Glutamatergic neuron (in vitro differentiated cells): Measurements from ENCODE around the gene FGR. TPM values are rescaled to one million over a fixed set of nuclear protein-coding genes. Genes with fewer than 3 reads are reported as not detected.

ENCODE experiments used
- DNase-seq: peaks from one replicate; pipeline ENCODE4 v3.0.0; 2022
- H3K27ac Mint-ChIP-seq: one replicate; pipeline ENCODE4 v1.8.0; 2020; ENCODE audit warnings: mild to moderate bottlenecking, mixed read lengths, inconsistent platforms; ENCODE audit not compliant: unreplicated experiment
- H3K27me3 Mint-ChIP-seq: one replicate; pipeline ENCODE4 v1.8.0; 2020; ENCODE audit warnings: mild to moderate bottlenecking, moderate library complexity, mixed read lengths, inconsistent platforms; ENCODE audit not compliant: unreplicated experiment
- H3K36me3 Mint-ChIP-seq: one replicate; pipeline ENCODE4 v1.8.0; 2020; ENCODE audit warnings: mild to moderate bottlenecking, mixed read lengths, inconsistent platforms; ENCODE audit not compliant: unreplicated experiment
- H3K4me1 Mint-ChIP-seq: one replicate; pipeline ENCODE4 v1.8.0; 2020; ENCODE audit warnings: mild to moderate bottlenecking, low read depth, mixed read lengths, inconsistent platforms; ENCODE audit not compliant: unreplicated experiment
- H3K4me3 Mint-ChIP-seq: one replicate; pipeline ENCODE4 v1.8.0; 2020; ENCODE audit warnings: mild to moderate bottlenecking, mixed read lengths, inconsistent platforms; ENCODE audit not compliant: unreplicated experiment
- H3K9me3 Mint-ChIP-seq: one replicate; pipeline ENCODE4 v1.8.0; 2020; ENCODE audit warnings: mild to moderate bottlenecking, moderate library complexity, mixed read lengths, inconsistent platforms; ENCODE audit not compliant: unreplicated experiment
- CTCF ChIP-seq: fragments of 200-600 bp; sonication (generic); IDR thresholded peaks from one replicate; pipeline ENCODE4 v1.5.0; 2021; ENCODE audit not compliant: partially characterized antibody, unreplicated experiment
- total RNA-seq: library from RNA; stranded (reverse); fragmentation: NEBNext Ultra II Directional; extraction: Animal tissue kit (Norgen Biotek cat#: 25700); gene quantifications from one replicate; pipeline ENCODE4 v1.2.1, GENCODE V29; 2021; ENCODE audit not compliant: unreplicated experiment

FGR gene
- total RNA-seq, 1 donor from 2014 or later = not detected

GRCh38 chr1:27603309-27603680 lies 31.7 kb downstream of the FGR start:
- Mint-ChIP-seq H3K36me3 (no peaks in the 10 kb centered on the region), H3K4me3 (peak overlapping the region; percentile 52), H3K27me3 (peaks cover 15% of the 10 kb centered on the region), H3K4me1 (peaks cover 49% of the 10 kb centered on the region), H3K9me3 (peaks cover 4% of the 10 kb centered on the region), H3K27ac (peak overlapping the region; percentile 96)
- peak; percentile 57 for DNase-seq
- no peak for TF ChIP-seq CTCF

GRCh38 chr1:27602462-27603308 lies 32.3 kb downstream of the FGR start:
- peaks cover 19% of the 10 kb centered on the region for H3K27me3 Mint-ChIP-seq
- peak; percentile 57 for DNase-seq
- H3K4me1 Mint-ChIP-seq = peaks cover 51% of the 10 kb centered on the region
- H3K36me3 Mint-ChIP-seq = no peaks in the 10 kb centered on the region
- no peak for TF ChIP-seq CTCF
- peak overlapping the region; percentile 90 for H3K27ac Mint-ChIP-seq
- H3K9me3 Mint-ChIP-seq = peaks cover 6% of the 10 kb centered on the region
- peak overlapping the region; percentile 91 for H3K4me3 Mint-ChIP-seq

GRCh38 chr1:27601771-27602461 lies 33.1 kb downstream of the FGR start:
- Mint-ChIP-seq H3K27ac (peak overlapping the region; percentile 91), H3K27me3 (peaks cover 20% of the 10 kb centered on the region), H3K9me3 (peaks cover 7% of the 10 kb centered on the region), H3K4me1 (peaks cover 48% of the 10 kb centered on the region), H3K36me3 (no peaks in the 10 kb centered on the region), H3K4me3 (peak overlapping the region; percentile 91)
- peak; percentile 51 for DNase-seq
- TF ChIP-seq CTCF = no peak

- Mint-ChIP-seq H3K27ac (peak overlapping the region; percentile 91), H3K36me3 (no peaks in the 10 kb centered on the region), H3K4me1 (peaks cover 42% of the 10 kb centered on the region), H3K4me3 (peak overlapping the region; percentile 82), H3K27me3 (peaks cover 20% of the 10 kb centered on the region), H3K9me3 (peaks cover 7% of the 10 kb centered on the region)
- DNase-seq = no peak
- no peak for TF ChIP-seq CTCF
These were observed 33.6 kb downstream of the FGR start for GRCh38 chr1:27601321-27601770.
